ENCODE data around the gene SYPL2.

GRCh38 chr1:109454497-109455133 lies 11.7 kb upstream of the SYPL2 start:
- TF ChIP-seq CTCF (IDR thresholded peaks at IDR 0.05; ENCODE audit: control extremely low read depth in 1 of 3, insufficient read depth in 1 of 3, low read depth in 1 of 3, low read length in 3 of 3) (no peak), POLR2A (IDR thresholded peaks at IDR 0.05; ENCODE audit: control extremely low read depth in 1 of 2, low read depth in 2 of 2, low read length in 2 of 2) (no peak), E2F6 (IDR thresholded peaks at IDR 0.05) (no peak), CEBPB (IDR thresholded peaks at IDR 0.05; ENCODE audit: low read depth, low read length) (no peak), MAX (IDR thresholded peaks at IDR 0.05) (no peak), TCF12 (IDR thresholded peaks at IDR 0.05; ENCODE audit: low read depth, low read length) (no peak), TBP (IDR thresholded peaks at IDR 0.05; ENCODE audit: low read depth, low read length) (no peak), NRF1 (IDR thresholded peaks at IDR 0.05; ENCODE audit: low read depth, low read length) (no peak), GABPA (IDR thresholded peaks at IDR 0.05; ENCODE audit: borderline replicate concordance, insufficient read depth, low read length) (no peak), ATF2 (IDR thresholded peaks at IDR 0.05; ENCODE audit: low read length) (no peak), USF2 (IDR thresholded peaks at IDR 0.05; ENCODE audit: low read length) (no peak), RBBP5 (IDR thresholded peaks at IDR 0.05; ENCODE audit: borderline replicate concordance, low read depth, low read length) (no peak)
